ENCODE measurements around the gene LKAAEAR1.
A peak's percentile ranks its signal among the peaks of the same experiment; 100 is the strongest.

Gene LKAAEAR1

DNA sequence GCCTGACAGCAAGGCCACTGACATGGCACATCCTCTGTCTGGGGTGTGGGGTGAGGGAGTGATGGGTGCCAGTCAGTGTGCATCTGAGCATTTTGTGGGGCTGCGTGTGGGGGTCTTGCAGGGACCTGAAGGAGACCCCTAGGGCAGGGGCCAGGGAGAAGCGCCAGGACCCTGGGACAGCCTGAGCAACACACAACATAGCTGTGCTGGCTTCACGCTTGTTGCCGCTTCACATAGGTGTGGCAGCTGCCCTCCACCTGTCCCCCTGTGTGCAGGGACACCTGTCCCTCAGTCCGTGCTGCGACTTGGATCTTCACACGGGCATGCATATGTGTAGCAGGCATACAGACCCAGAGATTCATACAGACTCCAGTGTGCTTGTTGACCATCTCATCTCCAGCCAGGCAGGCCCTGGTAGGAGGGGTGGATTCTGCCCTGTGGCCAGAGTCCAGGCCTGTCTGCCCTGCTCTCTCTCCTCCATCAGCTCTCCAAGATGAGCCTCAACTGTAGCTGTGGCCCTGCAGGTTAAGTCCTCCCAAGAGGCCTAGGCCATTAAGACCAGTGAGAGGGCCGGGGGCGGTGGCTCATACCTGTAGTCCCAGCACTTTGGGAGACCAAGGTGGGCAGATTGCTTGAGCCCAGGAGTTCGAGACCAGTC, 26.3 kb upstream of the LKAAEAR1 start:
- peak in 1 of 3 donors; percentile 0 for DNase-seq

GRCh38 chr20:64109831-64110391, 25.7 kb upstream of the LKAAEAR1 start:
- DNase-seq = peak in 1 of 3 donors; percentile 17

DNA sequence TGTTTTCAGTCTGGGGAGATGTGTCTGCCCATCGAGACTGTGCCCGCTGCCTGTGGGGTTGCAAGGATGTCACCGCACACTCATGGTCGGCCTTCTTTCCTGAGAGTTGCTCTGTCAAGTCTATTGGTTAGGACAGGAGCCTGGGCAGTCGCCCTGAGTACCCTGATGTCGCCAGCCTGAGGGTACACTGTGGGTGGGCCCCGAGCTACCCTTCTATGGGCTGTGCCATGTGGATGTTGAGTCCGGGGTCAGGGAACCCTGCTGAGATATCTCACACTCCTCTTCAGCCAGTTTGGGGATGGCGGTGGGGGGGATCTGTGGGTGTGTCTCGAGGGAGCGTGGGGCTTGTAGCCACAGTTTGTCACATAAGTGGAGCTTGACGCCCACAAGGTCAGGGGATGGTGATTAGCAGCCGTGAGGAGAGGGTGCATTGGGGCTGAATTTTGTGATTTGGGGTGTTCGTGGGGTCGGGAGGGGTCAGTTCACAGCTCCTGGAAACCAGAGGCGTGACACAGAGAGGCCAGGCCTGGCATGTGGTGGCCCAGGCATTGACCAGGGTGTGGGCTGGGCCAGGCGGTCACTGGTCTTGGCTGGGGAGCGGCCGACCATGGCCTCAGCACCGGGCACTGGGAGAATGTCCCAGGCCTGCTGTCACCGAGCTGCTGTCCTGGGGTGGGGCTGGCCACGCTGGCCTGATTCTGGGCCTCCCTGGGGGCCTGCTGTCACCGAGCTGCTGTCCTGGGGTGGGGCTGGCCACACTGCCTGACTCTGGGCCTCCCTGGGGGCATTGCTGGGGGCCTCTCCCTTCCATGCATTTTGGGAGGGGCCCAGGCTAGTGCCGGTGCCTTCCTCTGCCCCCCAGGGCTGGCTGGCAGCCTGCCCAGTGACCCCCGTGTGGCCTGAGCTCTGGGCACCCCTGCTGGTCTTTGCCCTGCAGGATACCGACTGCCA, 24.8 kb upstream of the LKAAEAR1 start:
- peak in 1 of 3 donors; percentile 17 for DNase-seq

GRCh38 chr20:64107736-64108457, 23.7 kb upstream of the LKAAEAR1 start:
- DNase-seq = peak; percentile 67 to 75 (median 71)

- peak in 2 of 3 donors; percentile 17 to 35 for DNase-seq
These were observed 23.0 kb upstream of the LKAAEAR1 start, which contains the start of gene NPBWR2 for GRCh38 chr20:64106981-64107735. Gene NPBWR2, minus strand, starts transcription at chr20:64107565. Its CDS starts 734 bp downstream, at chr20:64106831.

DNA sequence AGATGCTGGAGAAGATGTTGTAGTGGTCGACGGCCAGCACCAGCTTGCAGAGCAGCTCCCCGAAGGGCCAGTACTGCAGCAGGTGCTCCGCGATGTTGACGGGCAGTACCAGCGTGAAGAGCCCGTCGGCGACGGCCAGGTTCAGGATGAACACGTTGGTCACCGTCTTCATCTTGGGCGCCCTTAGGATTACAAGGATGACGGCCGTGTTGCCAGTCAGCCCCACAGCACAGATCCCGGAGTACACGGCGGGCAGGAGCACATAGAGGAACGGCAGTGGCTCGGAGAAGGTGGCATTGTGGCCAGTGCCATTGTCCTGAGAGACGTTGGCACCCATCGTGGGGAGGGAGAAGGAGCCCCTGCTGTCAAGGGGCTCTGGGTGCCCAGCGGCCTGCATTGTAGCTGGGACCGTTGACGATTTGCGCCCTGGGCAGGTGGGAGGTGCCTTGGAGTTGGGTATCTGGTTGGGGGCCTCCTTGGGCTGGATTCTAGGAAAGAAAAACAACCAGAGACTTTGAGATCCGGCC, 22.3 kb upstream of the LKAAEAR1 start:
- peak in 1 of 3 donors; percentile 17 for DNase-seq

GRCh38 chr20:64105846-64106434, 21.7 kb upstream of the LKAAEAR1 start:
- peak in 1 of 3 donors; percentile 11 for DNase-seq

GRCh38 chr20:64104667-64105451, 20.7 kb upstream of the LKAAEAR1 start:
- peak in 1 of 3 donors; percentile 16 for DNase-seq

- no peak for DNase-seq
These were observed 19.9 kb upstream of the LKAAEAR1 start for GRCh38 chr20:64103871-64104666.

DNA sequence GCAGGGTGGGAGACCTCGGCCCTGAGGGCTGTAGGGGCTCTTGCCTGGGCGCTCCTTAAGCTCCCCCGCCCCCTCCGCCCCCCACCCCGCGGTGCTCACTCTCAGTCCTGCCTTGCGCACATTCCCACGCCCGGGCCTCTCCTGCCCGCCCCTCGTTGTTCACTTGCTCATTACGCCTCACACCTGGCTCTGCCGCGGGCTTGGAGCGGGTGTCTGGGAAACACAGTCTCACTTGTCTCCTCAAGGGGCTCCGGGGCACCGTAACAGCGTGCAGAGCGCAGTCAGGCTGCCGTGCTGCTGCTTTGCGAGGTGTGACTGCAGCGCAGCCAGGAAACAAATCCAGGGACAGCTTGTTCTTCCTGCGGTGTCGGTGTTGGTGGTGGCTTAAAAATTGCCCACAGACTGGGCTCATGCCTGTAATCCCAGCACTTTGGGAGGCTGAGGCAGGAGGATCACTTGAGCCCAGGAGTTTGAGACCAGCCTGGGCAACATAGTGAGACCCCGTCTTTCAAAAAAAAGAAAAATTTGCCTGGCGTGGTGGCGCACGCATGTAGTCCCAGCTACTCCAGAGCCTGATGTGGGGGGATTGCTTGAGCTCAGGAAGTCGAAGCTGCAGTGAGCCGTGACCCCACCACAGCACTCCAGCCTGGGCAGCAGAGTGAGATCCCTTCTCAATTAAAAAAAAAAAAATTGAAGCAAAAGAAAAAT, 18.6 kb upstream of the LKAAEAR1 start:
- peak in 1 of 3 donors; percentile 17 for DNase-seq

- DNase-seq = peak; percentile 58 to 86 (median 66)
These were observed 17.8 kb upstream of the LKAAEAR1 start for GRCh38 chr20:64101731-64102621.

DNA sequence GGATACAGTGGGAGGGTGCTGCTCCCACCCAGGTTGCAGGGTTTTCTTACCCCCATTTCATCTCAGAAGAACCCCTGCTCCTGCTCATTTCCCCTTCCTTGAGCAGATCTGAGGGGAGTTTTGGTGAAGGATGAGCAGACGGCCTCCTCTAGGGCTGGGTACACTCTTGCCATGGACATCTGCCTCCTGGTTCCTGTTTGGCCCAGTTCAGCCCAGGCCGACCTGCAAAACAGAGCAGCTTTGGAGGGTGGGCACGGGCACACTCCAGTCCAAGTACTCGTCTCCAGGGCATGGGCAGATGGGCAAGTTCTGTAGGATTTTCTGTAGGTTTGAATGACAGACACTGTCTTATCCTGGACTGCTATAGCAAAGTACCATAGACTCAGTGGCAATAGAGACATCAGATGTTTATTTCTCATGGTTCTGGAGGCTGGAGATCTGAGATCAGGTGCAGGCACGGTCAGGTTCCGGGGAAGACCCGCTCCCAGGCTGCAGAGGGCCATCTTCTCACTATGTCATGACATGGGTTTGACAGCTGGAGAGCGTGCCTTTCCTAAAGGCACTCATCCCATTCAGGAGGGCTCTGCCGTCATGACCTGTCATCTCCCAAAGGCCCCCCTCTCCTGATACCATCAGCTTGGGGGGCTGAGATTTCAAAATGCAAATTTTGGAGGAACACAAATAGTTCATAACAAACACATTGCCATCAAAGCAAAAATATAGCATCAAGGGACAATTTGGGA, 16.9 kb upstream of the LKAAEAR1 start:
- DNase-seq = peak in 1 of 3 donors; percentile 12

DNA sequence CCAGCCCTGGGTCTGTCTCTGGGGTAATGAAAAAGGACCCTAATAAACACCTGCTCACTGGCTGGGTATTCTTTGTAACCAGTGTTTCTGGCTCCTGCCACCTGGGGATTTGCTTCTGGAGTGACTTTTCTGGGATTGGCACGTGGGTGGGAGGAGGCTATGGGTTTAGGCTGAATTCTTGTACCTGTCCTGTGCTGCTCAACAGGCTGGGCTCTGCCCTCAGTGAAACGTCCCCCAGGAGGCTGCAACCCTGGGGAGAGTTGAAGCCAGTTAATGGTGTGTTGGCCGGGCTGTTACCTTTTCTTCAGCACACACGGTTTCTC, 16.3 kb upstream of the LKAAEAR1 start:
- peak in 1 of 3 donors; percentile 3 for DNase-seq

- peak in 1 of 3 donors; percentile 5 for DNase-seq
These were observed 15.8 kb upstream of the LKAAEAR1 start for GRCh38 chr20:64099880-64100565.

GRCh38 chr20:64099086-64099786, 15.0 kb upstream of the LKAAEAR1 start:
- peak in 1 of 3 donors; percentile 8 for DNase-seq

Measured in suppressor macrophage treated with lipopolysaccharide for 1 hour (primary cell).